Neural crest cell (in vitro differentiated cells): ENCODE data around the gene SEC16A. TPM values are rescaled to one million over a fixed set of nuclear protein-coding genes. Genes with fewer than 3 reads are reported as not detected.
A peak's percentile ranks its signal among the peaks of the same experiment; 100 is the strongest.
"Not testable (repeated sequence)": the region's sequence is repeated elsewhere in the genome, so short reads cannot be mapped to it uniquely, and the experiment has no call there.

Experiments used
- DNase-seq: peaks from one replicate; pipeline ENCODE4 v3.0.0; 2021; ENCODE audit warnings: low read depth, mixed read lengths, low spot score
- H3K27ac Mint-ChIP-seq: one replicate; pipeline ENCODE4 v1.8.0; 2021; ENCODE audit warnings: mild to moderate bottlenecking, mixed read lengths; ENCODE audit not compliant: unreplicated experiment
- H3K27me3 Mint-ChIP-seq: 2 replicates; pipeline ENCODE4 v1.8.0; 2021; ENCODE audit warnings: low read depth, mild to moderate bottlenecking, mixed read lengths
- H3K36me3 Mint-ChIP-seq: 2 replicates; pipeline ENCODE4 v1.8.0; 2021; ENCODE audit warnings: low read depth, mild to moderate bottlenecking, mixed read lengths
- H3K4me1 Mint-ChIP-seq: 2 replicates; pipeline ENCODE4 v1.8.0; 2021; ENCODE audit warnings: mixed read lengths
- H3K4me3 Mint-ChIP-seq: one replicate; pipeline ENCODE4 v1.8.0; 2021; ENCODE audit warnings: mild to moderate bottlenecking, mixed read lengths
- H3K9me3 Mint-ChIP-seq: 2 replicates; pipeline ENCODE4 v1.8.0; 2021; ENCODE audit warnings: mixed read lengths
- CTCF ChIP-seq: fragments of 200-600 bp; sonication (generic); conservative IDR thresholded peaks from 2 replicates; pipeline ENCODE4 v1.5.0; 2021; ENCODE audit warnings: antibody characterized with exemption, mild to moderate bottlenecking
- total RNA-seq: library from RNA; stranded (reverse); gene quantifications from 2 replicates; pipeline ENCODE4 v1.2.1, GENCODE V29; 2021

SEC16A gene
- total RNA-seq, 1 donor from 2014 or later, result 77.2 TPM

- Mint-ChIP-seq H3K4me3 (peak overlapping the region; percentile 93), H3K4me1 (peaks cover 32% of the 10 kb centered on the region), H3K27me3 (no peaks in the 10 kb centered on the region), H3K9me3 (no peaks in the 10 kb centered on the region), H3K36me3 (peaks cover 7% of the 10 kb centered on the region), H3K27ac (peak overlapping the region; percentile 84)
- no peak for TF ChIP-seq CTCF
- DNase-seq, result no peak
These were observed 73.0 kb downstream of the SEC16A start for GRCh38 chr9:136409557-136410455.

- no peak for DNase-seq
- Mint-ChIP-seq H3K36me3 (peaks cover 7% of the 10 kb centered on the region), H3K4me3 (peak overlapping the region; percentile 76), H3K27ac (no peak overlapping the region), H3K9me3 (no peaks in the 10 kb centered on the region), H3K27me3 (no peaks in the 10 kb centered on the region), H3K4me1 (peaks cover 32% of the 10 kb centered on the region)
- no peak for TF ChIP-seq CTCF
These were observed 74.9 kb downstream of the SEC16A start for GRCh38 chr9:136407911-136408310.

GRCh38 chr9:136407061-136407460 lies 75.8 kb downstream of the SEC16A start:
- H3K27me3 Mint-ChIP-seq, DNase-seq, H3K9me3 Mint-ChIP-seq, H3K27ac Mint-ChIP-seq, H3K36me3 Mint-ChIP-seq: not testable (repeated sequence)
- H3K4me1 Mint-ChIP-seq, result peaks cover 30% of the 10 kb centered on the region
- H3K4me3 Mint-ChIP-seq, result peak overlapping the region; percentile 54

- not testable (repeated sequence) for H3K27me3 Mint-ChIP-seq, H3K27ac Mint-ChIP-seq, H3K9me3 Mint-ChIP-seq, DNase-seq, H3K36me3 Mint-ChIP-seq
- H3K4me3 Mint-ChIP-seq, result peak overlapping the region; percentile 72
- peaks cover 18% of the 10 kb centered on the region for H3K4me1 Mint-ChIP-seq
These were observed 76.9 kb downstream of the SEC16A start for GRCh38 chr9:136405904-136406303.

- peaks cover 18% of the 10 kb centered on the region for H3K4me1 Mint-ChIP-seq
- no peaks in the 10 kb centered on the region for H3K9me3 Mint-ChIP-seq
- no peaks in the 10 kb centered on the region for H3K27me3 Mint-ChIP-seq
- no peak overlapping the region for H3K27ac Mint-ChIP-seq
- peaks cover 7% of the 10 kb centered on the region for H3K36me3 Mint-ChIP-seq
- no peak for DNase-seq
- peak overlapping the region; percentile 72 for H3K4me3 Mint-ChIP-seq
- no peak for TF ChIP-seq CTCF
These were observed 77.4 kb downstream of the SEC16A start for GRCh38 chr9:136405481-136405880.

- peaks cover 16% of the 10 kb centered on the region for H3K4me1 Mint-ChIP-seq
- H3K9me3 Mint-ChIP-seq, result no peaks in the 10 kb centered on the region
- H3K27ac Mint-ChIP-seq, result peak overlapping the region; percentile 88
- TF ChIP-seq CTCF, result no peak
- peak overlapping the region; percentile 42 for H3K4me3 Mint-ChIP-seq
- no peak for DNase-seq
- H3K27me3 Mint-ChIP-seq, result no peaks in the 10 kb centered on the region
- peaks cover 7% of the 10 kb centered on the region for H3K36me3 Mint-ChIP-seq
These were observed 78.1 kb downstream of the SEC16A start for GRCh38 chr9:136404801-136405136.
